GM12878 (cell line): ENCODE measurements around the gene RCAN2.

Source experiments
- CBX5 ChIP-seq: sonication (generic); IDR thresholded peaks from 2 replicates; pipeline ENCODE4 v1.6.1; 2016; ENCODE audit warnings: low read depth, moderate library complexity, mild to moderate bottlenecking, inconsistent platforms
- CHD2 ChIP-seq: IDR thresholded peaks from 2 replicates; pipeline ENCODE4 v1.6.1; 2011; ENCODE audit warnings: low read depth, low read length, improper control_type of control experiment, borderline replicate concordance
- EP300 ChIP-seq, 2 experiments: fragments of 150-350 bp in 1 of 2; IDR thresholded peaks; 2 replicates each; pipeline ENCODE4 v1.6.1; 2011 to 2012; ENCODE audit warnings: low read depth in 2 of 2, low read length in 2 of 2, borderline replicate concordance in 1 of 2, improper control_type of control experiment in 1 of 2, inconsistent platforms in 1 of 2; ENCODE audit not compliant: control insufficient read depth in 1 of 2
- HDAC6 ChIP-seq: fragments of 200-600 bp; sonication (generic); IDR thresholded peaks from one replicate; pipeline ENCODE4 v1.8.0; 2017; ENCODE audit warnings: antibody characterized with exemption; ENCODE audit not compliant: unreplicated experiment
- NFYB ChIP-seq: IDR thresholded peaks from 2 replicates; pipeline ENCODE4 v1.6.1; 2011; ENCODE audit warnings: low read depth, mild to moderate bottlenecking, low read length, improper control_type of control experiment, moderate library complexity; ENCODE audit not compliant: insufficient read depth
- NR2C2 ChIP-seq: IDR thresholded peaks from 2 replicates; pipeline ENCODE4 v1.6.1; 2011; ENCODE audit warnings: borderline replicate concordance, low read depth; ENCODE audit not compliant: control insufficient read depth, insufficient read length
- NRF1 ChIP-seq: conservative IDR thresholded peaks from 2 replicates; pipeline ENCODE4 v1.6.1; 2011; ENCODE audit warnings: mild to moderate bottlenecking, low read depth, low read length, improper control_type of control experiment
- RELA ChIP-seq: fragments of 450-650 bp; IDR thresholded peaks from 2 replicates; pipeline ENCODE4 v1.8.0; 2014; ENCODE audit warnings: borderline replicate concordance; ENCODE audit not compliant: partially characterized antibody
- SMC3 ChIP-seq: IDR thresholded peaks from 2 replicates; pipeline ENCODE4 v1.6.1; 2011; ENCODE audit warnings: low read length, improper control_type of control experiment, borderline replicate concordance
- SREBF2 ChIP-seq: IDR thresholded peaks from 2 replicates; pipeline ENCODE4 v1.6.1; 2012; ENCODE audit warnings: mild to moderate bottlenecking, low read length
- SUZ12 ChIP-seq: fragments of 200-600 bp; sonication (generic); IDR thresholded peaks from one replicate; pipeline ENCODE4 v1.6.1; 2018; ENCODE audit warnings: antibody characterized with exemption, mild to moderate bottlenecking; ENCODE audit not compliant: unreplicated experiment
- TF ChIP-seq, protein P1 (sequence below), 3 experiments: IDR thresholded peaks in 2 of 3; conservative IDR thresholded peaks in 1 of 3; 2 replicates each; pipeline ENCODE4 v1.5.1; 2011; ENCODE audit warnings: low read depth in 3 of 3, low read length in 3 of 3, mild to moderate bottlenecking in 3 of 3, control low read depth in 2 of 3, moderate library complexity in 2 of 3, inconsistent platforms in 1 of 3, mixed read lengths in 1 of 3; ENCODE audit not compliant: control insufficient read depth in 2 of 3, insufficient read depth in 1 of 3; ENCODE audit errors: extremely low read depth in 1 of 3

DNA sequence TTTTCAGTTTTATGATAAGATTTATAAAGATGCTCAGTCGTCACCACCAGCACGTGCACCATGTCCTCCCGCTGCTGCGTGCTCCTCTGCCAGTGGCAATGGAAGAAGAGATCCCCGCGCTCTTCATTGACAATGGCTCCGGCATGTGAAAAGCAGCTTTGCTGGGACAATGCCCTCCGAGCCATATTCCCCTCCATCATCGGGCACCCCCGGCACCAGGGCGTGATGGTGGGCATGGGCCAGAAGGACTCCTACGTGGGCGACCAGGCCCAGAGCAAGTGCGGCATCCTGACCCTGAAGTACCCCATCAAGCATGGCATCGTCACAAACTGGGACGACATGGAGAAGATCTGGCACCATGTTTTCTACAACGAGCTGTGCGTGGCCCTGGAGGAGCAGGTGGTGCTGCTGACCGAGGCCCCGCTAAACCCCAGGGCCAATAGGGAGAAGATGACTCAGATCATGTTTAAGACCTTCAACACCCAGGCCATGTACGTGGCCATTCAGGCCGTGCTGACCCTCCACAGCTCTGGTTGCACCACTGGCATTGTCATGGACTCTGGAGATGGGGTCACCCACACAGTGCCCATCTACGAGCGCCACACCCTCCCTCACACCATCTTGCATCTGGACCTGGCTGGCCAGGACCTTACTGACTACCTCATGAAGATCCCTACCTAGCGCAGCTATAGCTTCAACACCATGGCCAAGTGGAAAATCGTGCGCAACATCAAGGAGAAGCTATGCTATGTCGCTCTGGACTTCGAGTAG is 286.2 kb downstream of the RCAN2 start:
- TF ChIP-seq, protein P1, sequence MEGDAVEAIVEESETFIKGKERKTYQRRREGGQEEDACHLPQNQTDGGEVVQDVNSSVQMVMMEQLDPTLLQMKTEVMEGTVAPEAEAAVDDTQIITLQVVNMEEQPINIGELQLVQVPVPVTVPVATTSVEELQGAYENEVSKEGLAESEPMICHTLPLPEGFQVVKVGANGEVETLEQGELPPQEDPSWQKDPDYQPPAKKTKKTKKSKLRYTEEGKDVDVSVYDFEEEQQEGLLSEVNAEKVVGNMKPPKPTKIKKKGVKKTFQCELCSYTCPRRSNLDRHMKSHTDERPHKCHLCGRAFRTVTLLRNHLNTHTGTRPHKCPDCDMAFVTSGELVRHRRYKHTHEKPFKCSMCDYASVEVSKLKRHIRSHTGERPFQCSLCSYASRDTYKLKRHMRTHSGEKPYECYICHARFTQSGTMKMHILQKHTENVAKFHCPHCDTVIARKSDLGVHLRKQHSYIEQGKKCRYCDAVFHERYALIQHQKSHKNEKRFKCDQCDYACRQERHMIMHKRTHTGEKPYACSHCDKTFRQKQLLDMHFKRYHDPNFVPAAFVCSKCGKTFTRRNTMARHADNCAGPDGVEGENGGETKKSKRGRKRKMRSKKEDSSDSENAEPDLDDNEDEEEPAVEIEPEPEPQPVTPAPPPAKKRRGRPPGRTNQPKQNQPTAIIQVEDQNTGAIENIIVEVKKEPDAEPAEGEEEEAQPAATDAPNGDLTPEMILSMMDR (IDR thresholded peaks at IDR 0.05 in 2 of 3, conservative IDR thresholded peaks at IDR 0.05 in 1 of 3; ENCODE audit: control insufficient read depth in 2 of 3, extremely low read depth in 1 of 3, insufficient read depth in 1 of 3, low read depth in 3 of 3, low read length in 3 of 3), result no peak
- TF ChIP-seq NRF1, result no peak
- no peak for TF ChIP-seq SREBF2
- TF ChIP-seq SUZ12, result no peak
- no peak for TF ChIP-seq RELA
- no peak for TF ChIP-seq CHD2
- TF ChIP-seq CBX5, result no peak
- no peak for TF ChIP-seq EP300 (IDR thresholded peaks at IDR 0.05; ENCODE audit: borderline replicate concordance in 1 of 2, control insufficient read depth in 1 of 2, low read depth in 2 of 2, low read length in 2 of 2)
- TF ChIP-seq NR2C2, result no peak
- TF ChIP-seq HDAC6, result no peak
- TF ChIP-seq SMC3, result no peak
- no peak for TF ChIP-seq NFYB
